Measurements from ENCODE around the gene ANKRD33B.

- TF ChIP-seq, protein P1, sequence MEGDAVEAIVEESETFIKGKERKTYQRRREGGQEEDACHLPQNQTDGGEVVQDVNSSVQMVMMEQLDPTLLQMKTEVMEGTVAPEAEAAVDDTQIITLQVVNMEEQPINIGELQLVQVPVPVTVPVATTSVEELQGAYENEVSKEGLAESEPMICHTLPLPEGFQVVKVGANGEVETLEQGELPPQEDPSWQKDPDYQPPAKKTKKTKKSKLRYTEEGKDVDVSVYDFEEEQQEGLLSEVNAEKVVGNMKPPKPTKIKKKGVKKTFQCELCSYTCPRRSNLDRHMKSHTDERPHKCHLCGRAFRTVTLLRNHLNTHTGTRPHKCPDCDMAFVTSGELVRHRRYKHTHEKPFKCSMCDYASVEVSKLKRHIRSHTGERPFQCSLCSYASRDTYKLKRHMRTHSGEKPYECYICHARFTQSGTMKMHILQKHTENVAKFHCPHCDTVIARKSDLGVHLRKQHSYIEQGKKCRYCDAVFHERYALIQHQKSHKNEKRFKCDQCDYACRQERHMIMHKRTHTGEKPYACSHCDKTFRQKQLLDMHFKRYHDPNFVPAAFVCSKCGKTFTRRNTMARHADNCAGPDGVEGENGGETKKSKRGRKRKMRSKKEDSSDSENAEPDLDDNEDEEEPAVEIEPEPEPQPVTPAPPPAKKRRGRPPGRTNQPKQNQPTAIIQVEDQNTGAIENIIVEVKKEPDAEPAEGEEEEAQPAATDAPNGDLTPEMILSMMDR (IDR thresholded peaks at IDR 0.05; ENCODE audit: low read length), result no peak
- TF ChIP-seq EZH2 (optimal IDR thresholded peaks at IDR 0.05; ENCODE audit: low read depth, low read length), result no peak
Observed at GRCh38 chr5:10626473-10627013, 62.7 kb downstream of the ANKRD33B start.

Data from MM.1S (cell line).